Pulmonary artery endothelial cell (primary cell): Measurements from ENCODE around the gene LAMB4. TPM values are rescaled to one million over a fixed set of nuclear protein-coding genes. Genes with fewer than 3 reads are reported as not detected.
A peak's percentile ranks its signal among the peaks of the same experiment; 100 is the strongest.

ENCODE experiments used
- DNase-seq: peaks from one replicate; pipeline ENCODE4 v3.0.0-alpha.2; 2011; ENCODE audit warnings: low read depth, low spot score
- total RNA-seq: library from RNA; depleted of rRNA; stranded (reverse); fragments of >200 nt; gene quantifications from 2 replicates; pipeline ENCODE4 v1.2.3, GENCODE V29; 2014

LAMB4 gene
- total RNA-seq, 1 donor from 2014 or later = 0.40 TPM

GRCh38 chr7:108112683-108113082, 17.5 kb downstream of the LAMB4 start:
- DNase-seq = no peak

- DNase-seq = no peak
Measured at GRCh38 chr7:108109221-108109908, 20.8 kb downstream of the LAMB4 start.

- no peak for DNase-seq
Measured at GRCh38 chr7:108108131-108108530, 22.0 kb downstream of the LAMB4 start.

GRCh38 chr7:108104324-108104723, 25.8 kb downstream of the LAMB4 start:
- no peak for DNase-seq

- DNase-seq = no peak
Measured at GRCh38 chr7:108103558-108104298, 26.4 kb downstream of the LAMB4 start.

GRCh38 chr7:108102671-108103312, 27.4 kb downstream of the LAMB4 start:
- DNase-seq = no peak

GRCh38 chr7:108101759-108102158, 28.4 kb downstream of the LAMB4 start:
- DNase-seq = no peak

GRCh38 chr7:108099713-108100112, 30.4 kb downstream of the LAMB4 start:
- DNase-seq = no peak

- DNase-seq = no peak
Measured at GRCh38 chr7:108097703-108098102, 32.5 kb downstream of the LAMB4 start.

GRCh38 chr7:108096996-108097395, 33.2 kb downstream of the LAMB4 start:
- no peak for DNase-seq

- DNase-seq = peak; percentile 72
Measured at GRCh38 chr7:108094933-108095710, 35.0 kb downstream of the LAMB4 start.

- DNase-seq = no peak
Measured at GRCh38 chr7:108094346-108094745, 35.8 kb downstream of the LAMB4 start.

GRCh38 chr7:108093851-108094331, 36.3 kb downstream of the LAMB4 start:
- no peak for DNase-seq

GRCh38 chr7:108093341-108093740, 36.8 kb downstream of the LAMB4 start:
- DNase-seq = no peak

GRCh38 chr7:108091461-108091831, 38.7 kb downstream of the LAMB4 start:
- DNase-seq = no peak

- DNase-seq = no peak
Measured at GRCh38 chr7:108090791-108091460, 39.2 kb downstream of the LAMB4 start.

GRCh38 chr7:108089381-108089780, 40.8 kb downstream of the LAMB4 start:
- DNase-seq = no peak

- DNase-seq = no peak
Measured at GRCh38 chr7:108088729-108089128, 41.4 kb downstream of the LAMB4 start.

GRCh38 chr7:108087778-108088177, 42.4 kb downstream of the LAMB4 start:
- no peak for DNase-seq

- no peak for DNase-seq
Measured at GRCh38 chr7:108086962-108087361, 43.2 kb downstream of the LAMB4 start.

GRCh38 chr7:108086546-108086945, 43.6 kb downstream of the LAMB4 start:
- no peak for DNase-seq
